Measurements from ENCODE around the gene DSTYK. TPM values are rescaled to one million over a fixed set of nuclear protein-coding genes. Genes with fewer than 3 reads are reported as not detected.

DSTYK gene
- total RNA-seq, 2 experiments from 2014 or later: 10.0 to 10.7 TPM

GRCh38 chr1:205199090-205199930 lies 12.2 kb downstream of the DSTYK start:
- ChIA-PET POLR2A (interaction anchor here (0.6 to 3.3 kb wide), 18 partner anchors 10 to 137 kb away, joined by 3 to 36 read pairs (median 4); partner anchors contain the start of genes DSTYK, RBBP5 and TMCC2), CTCF (interaction anchor here (0.8 to 2.4 kb wide), 12 partner anchors 11 to 138 kb away, joined by 3 to 20 read pairs (median 4); partner anchors contain the start of genes DSTYK, RBBP5 and TMCC2)
- intact Hi-C loops (cut with micrococcal nuclease): no loop called here
- no peaks in the 10 kb centered on the region for H3K27me3 Mint-ChIP-seq
- peaks cover 69% of the 10 kb centered on the region for H3K4me1 Mint-ChIP-seq (ENCODE audit: low read depth)
- H3K27ac Mint-ChIP-seq: peak overlapping the region; percentile 94
- peaks cover 29% of the 10 kb centered on the region for H3K36me3 Mint-ChIP-seq (ENCODE audit: low read depth)
- no peak for TF ChIP-seq CTCF (IDR thresholded peaks at IDR 0.05)
- ATAC-seq (peak; percentile 55), DNase-seq (peak; percentile 70)
- H3K4me3 Mint-ChIP-seq: peak overlapping the region; percentile 53
- no peaks in the 10 kb centered on the region for H3K9me3 Mint-ChIP-seq

- intact Hi-C loops (cut with micrococcal nuclease): no loop called here
- POLR2A ChIA-PET: no interaction called here
- no peak overlapping the region for H3K27ac Mint-ChIP-seq
- DNase-seq: no peak
- H3K4me1 Mint-ChIP-seq (ENCODE audit: low read depth): peaks cover 66% of the 10 kb centered on the region
- H3K9me3 Mint-ChIP-seq: no peaks in the 10 kb centered on the region
- no peak for ATAC-seq
- CTCF ChIA-PET: interaction anchor here (1.1 to 2.3 kb wide), 6 partner anchors 28 to 132 kb away, joined by 3 to 7 read pairs (median 4); no protein-coding TSS in a partner anchor
- no peak for TF ChIP-seq CTCF (IDR thresholded peaks at IDR 0.05)
- no peak overlapping the region for H3K4me3 Mint-ChIP-seq
- peaks cover 27% of the 10 kb centered on the region for H3K36me3 Mint-ChIP-seq (ENCODE audit: low read depth)
- H3K27me3 Mint-ChIP-seq: no peaks in the 10 kb centered on the region
Observed at GRCh38 chr1:205192287-205192686, 19.2 kb downstream of the DSTYK start.

- no peak for DNase-seq
- peaks cover 28% of the 10 kb centered on the region for H3K36me3 Mint-ChIP-seq (ENCODE audit: low read depth)
- H3K27ac Mint-ChIP-seq: no peak overlapping the region
- no peaks in the 10 kb centered on the region for H3K27me3 Mint-ChIP-seq
- intact Hi-C loops (cut with micrococcal nuclease): no loop called here
- H3K4me3 Mint-ChIP-seq: no peak overlapping the region
- ATAC-seq: no peak
- TF ChIP-seq CTCF (IDR thresholded peaks at IDR 0.05): no peak
- POLR2A ChIA-PET: no interaction called here
- no peaks in the 10 kb centered on the region for H3K9me3 Mint-ChIP-seq
- CTCF ChIA-PET: interaction anchor here (0.7 to 2.3 kb wide), 6 partner anchors 30 to 133 kb away, joined by 3 to 7 read pairs (median 4); no protein-coding TSS in a partner anchor
- peaks cover 69% of the 10 kb centered on the region for H3K4me1 Mint-ChIP-seq (ENCODE audit: low read depth)
Observed at GRCh38 chr1:205191622-205192021, 19.9 kb downstream of the DSTYK start.

- POLR2A ChIA-PET: interaction anchor here (1.1 kb wide), 1 partner anchor 11 kb away, joined by 3 read pairs; no protein-coding TSS in a partner anchor
- DNase-seq: no peak
Observed at GRCh38 chr1:205190845-205191577, 20.5 kb downstream of the DSTYK start.

More at GRCh38 chr1:205190845-205191577, 20.5 kb downstream of the DSTYK start:
- peaks cover 30% of the 10 kb centered on the region for H3K36me3 Mint-ChIP-seq (ENCODE audit: low read depth)
- ATAC-seq: no peak
- CTCF ChIA-PET: interaction anchor here (0.7 to 2.3 kb wide), 6 partner anchors 38 to 1368 kb away, joined by 3 to 7 read pairs (median 4); no protein-coding TSS in a partner anchor
- H3K4me1 Mint-ChIP-seq (ENCODE audit: low read depth): peaks cover 72% of the 10 kb centered on the region
- TF ChIP-seq CTCF (IDR thresholded peaks at IDR 0.05): no peak
- H3K27me3 Mint-ChIP-seq: no peaks in the 10 kb centered on the region
- H3K9me3 Mint-ChIP-seq: no peaks in the 10 kb centered on the region
- H3K4me3 Mint-ChIP-seq: no peak overlapping the region
- H3K27ac Mint-ChIP-seq: no peak overlapping the region
- intact Hi-C loops (cut with micrococcal nuclease): no loop called here

Data from activated CD8-positive, alpha-beta T cell treated with anti-CD3 and anti-CD28 coated beads for 36 hours (primary cell).